ENCODE measurements around the gene CNNM4. TPM values are rescaled to one million over a fixed set of nuclear protein-coding genes. Genes with fewer than 3 reads are reported as not detected.

Gene CNNM4
- total RNA-seq, 1 donor from 2014 or later: 5.8 TPM

- Mint-ChIP-seq H3K4me1 (ENCODE audit: low read depth, unreplicated experiment) (no peaks in the 10 kb centered on the region), H3K9me3 (ENCODE audit: unreplicated experiment) (no peaks in the 10 kb centered on the region), H3K27ac (ENCODE audit: unreplicated experiment) (no peak overlapping the region), H3K27me3 (ENCODE audit: low read depth, unreplicated experiment) (no peaks in the 10 kb centered on the region), H3K4me3 (ENCODE audit: unreplicated experiment) (no peak overlapping the region), H3K36me3 (ENCODE audit: low read depth, unreplicated experiment) (peaks cover 10% of the 10 kb centered on the region)
- Histone ChIP-seq H3K4me2 (ENCODE audit: low read length) (no peak overlapping the region), H3K79me2 (ENCODE audit: insufficient read depth, low read length) (no peaks in the 10 kb centered on the region), H3K27ac (ENCODE audit: low read depth, low read length) (no peak overlapping the region), H3K4me1 (ENCODE audit: insufficient read depth, low read length) (no peaks in the 10 kb centered on the region), H3K9ac (ENCODE audit: low read length) (no peak overlapping the region), H3K36me3 (ENCODE audit: insufficient read depth, low read length) (no peaks in the 10 kb centered on the region), H3K27me3 (ENCODE audit: insufficient read depth, low read length) (no peaks in the 10 kb centered on the region), H3K9me3 (ENCODE audit: insufficient read depth, low read depth, low read length) (no peaks in the 10 kb centered on the region), H3K4me3 (ENCODE audit: insufficient read depth, low read depth, low read length) (no peak overlapping the region), H2AFZ (ENCODE audit: low read depth, low read length) (no peak overlapping the region), H4K20me1 (ENCODE audit: insufficient read depth, low read length) (peaks cover 4% of the 10 kb centered on the region)
- FAIRE-seq: no peak
- TF ChIP-seq EZH2 (IDR thresholded peaks at IDR 0.05; ENCODE audit: insufficient read depth, low read length) (no peak), CTCF (IDR thresholded peaks at IDR 0.05; ENCODE audit: insufficient read depth, low read depth, low read length) (no peak)
- DNase-seq (ENCODE audit: low read depth): no peak
Observed at GRCh38 chr2:96806468-96807126, 45.9 kb downstream of the CNNM4 start.

GRCh38 chr2:96807127-96807471, 46.4 kb downstream of the CNNM4 start:
- no peak overlapping the region for H3K27ac ChIP-seq (ENCODE audit: low read depth, low read length)
- no peak overlapping the region for H3K4me2 ChIP-seq (ENCODE audit: low read length)
- no peaks in the 10 kb centered on the region for H3K27me3 ChIP-seq (ENCODE audit: insufficient read depth, low read length)
- H3K4me3 ChIP-seq (ENCODE audit: insufficient read depth, low read depth, low read length): no peak overlapping the region
- H4K20me1 ChIP-seq (ENCODE audit: insufficient read depth, low read length): no peaks in the 10 kb centered on the region
- H3K36me3 ChIP-seq (ENCODE audit: insufficient read depth, low read length): no peaks in the 10 kb centered on the region
- DNase-seq (ENCODE audit: low read depth): no peak
- H3K4me1 ChIP-seq (ENCODE audit: insufficient read depth, low read length): no peaks in the 10 kb centered on the region
- Mint-ChIP-seq H3K27me3 (ENCODE audit: low read depth, unreplicated experiment) (no peaks in the 10 kb centered on the region), H3K36me3 (ENCODE audit: low read depth, unreplicated experiment) (peaks cover 10% of the 10 kb centered on the region), H3K4me3 (ENCODE audit: unreplicated experiment) (no peak overlapping the region), H3K4me1 (ENCODE audit: low read depth, unreplicated experiment) (no peaks in the 10 kb centered on the region), H3K27ac (ENCODE audit: unreplicated experiment) (no peak overlapping the region), H3K9me3 (ENCODE audit: unreplicated experiment) (no peaks in the 10 kb centered on the region)
- no peak for FAIRE-seq
- H2AFZ ChIP-seq (ENCODE audit: low read depth, low read length): no peak overlapping the region
- no peak overlapping the region for H3K9ac ChIP-seq (ENCODE audit: low read length)
- H3K79me2 ChIP-seq (ENCODE audit: insufficient read depth, low read length): no peaks in the 10 kb centered on the region
- no peaks in the 10 kb centered on the region for H3K9me3 ChIP-seq (ENCODE audit: insufficient read depth, low read depth, low read length)
- no peak for TF ChIP-seq EZH2 (IDR thresholded peaks at IDR 0.05; ENCODE audit: insufficient read depth, low read length)
- no peak for TF ChIP-seq CTCF (IDR thresholded peaks at IDR 0.05; ENCODE audit: insufficient read depth, low read depth, low read length)

GRCh38 chr2:96808176-96808837, 47.6 kb downstream of the CNNM4 start:
- Histone ChIP-seq H3K9me3 (ENCODE audit: insufficient read depth, low read depth, low read length) (no peaks in the 10 kb centered on the region), H2AFZ (ENCODE audit: low read depth, low read length) (no peak overlapping the region), H3K4me2 (ENCODE audit: low read length) (no peak overlapping the region), H3K9ac (ENCODE audit: low read length) (no peak overlapping the region), H3K4me3 (ENCODE audit: insufficient read depth, low read depth, low read length) (no peak overlapping the region), H4K20me1 (ENCODE audit: insufficient read depth, low read length) (no peaks in the 10 kb centered on the region), H3K27ac (ENCODE audit: low read depth, low read length) (no peak overlapping the region), H3K4me1 (ENCODE audit: insufficient read depth, low read length) (no peaks in the 10 kb centered on the region), H3K79me2 (ENCODE audit: insufficient read depth, low read length) (no peaks in the 10 kb centered on the region), H3K36me3 (ENCODE audit: insufficient read depth, low read length) (no peaks in the 10 kb centered on the region), H3K27me3 (ENCODE audit: insufficient read depth, low read length) (no peaks in the 10 kb centered on the region)
- no peaks in the 10 kb centered on the region for H3K4me1 Mint-ChIP-seq (ENCODE audit: low read depth, unreplicated experiment)
- H3K36me3 Mint-ChIP-seq (ENCODE audit: low read depth, unreplicated experiment): peaks cover 8% of the 10 kb centered on the region
- no peak overlapping the region for H3K27ac Mint-ChIP-seq (ENCODE audit: unreplicated experiment)
- TF ChIP-seq EZH2 (IDR thresholded peaks at IDR 0.05; ENCODE audit: insufficient read depth, low read length) (no peak), CTCF (IDR thresholded peaks at IDR 0.05; ENCODE audit: insufficient read depth, low read depth, low read length) (no peak)
- FAIRE-seq (no peak), DNase-seq (ENCODE audit: low read depth) (no peak)
- H3K27me3 Mint-ChIP-seq (ENCODE audit: low read depth, unreplicated experiment): no peaks in the 10 kb centered on the region
- no peaks in the 10 kb centered on the region for H3K9me3 Mint-ChIP-seq (ENCODE audit: unreplicated experiment)
- no peak overlapping the region for H3K4me3 Mint-ChIP-seq (ENCODE audit: unreplicated experiment)
